ENCODE results near the gene RASGRP3.

- TF ChIP-seq, protein P1, sequence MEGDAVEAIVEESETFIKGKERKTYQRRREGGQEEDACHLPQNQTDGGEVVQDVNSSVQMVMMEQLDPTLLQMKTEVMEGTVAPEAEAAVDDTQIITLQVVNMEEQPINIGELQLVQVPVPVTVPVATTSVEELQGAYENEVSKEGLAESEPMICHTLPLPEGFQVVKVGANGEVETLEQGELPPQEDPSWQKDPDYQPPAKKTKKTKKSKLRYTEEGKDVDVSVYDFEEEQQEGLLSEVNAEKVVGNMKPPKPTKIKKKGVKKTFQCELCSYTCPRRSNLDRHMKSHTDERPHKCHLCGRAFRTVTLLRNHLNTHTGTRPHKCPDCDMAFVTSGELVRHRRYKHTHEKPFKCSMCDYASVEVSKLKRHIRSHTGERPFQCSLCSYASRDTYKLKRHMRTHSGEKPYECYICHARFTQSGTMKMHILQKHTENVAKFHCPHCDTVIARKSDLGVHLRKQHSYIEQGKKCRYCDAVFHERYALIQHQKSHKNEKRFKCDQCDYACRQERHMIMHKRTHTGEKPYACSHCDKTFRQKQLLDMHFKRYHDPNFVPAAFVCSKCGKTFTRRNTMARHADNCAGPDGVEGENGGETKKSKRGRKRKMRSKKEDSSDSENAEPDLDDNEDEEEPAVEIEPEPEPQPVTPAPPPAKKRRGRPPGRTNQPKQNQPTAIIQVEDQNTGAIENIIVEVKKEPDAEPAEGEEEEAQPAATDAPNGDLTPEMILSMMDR (IDR thresholded peaks at IDR 0.05), result no peak
- no peak for TF ChIP-seq POLR2AphosphoS5 (IDR thresholded peaks at IDR 0.05)
- no peak for TF ChIP-seq POLR2A (IDR thresholded peaks at IDR 0.05; ENCODE audit: low read depth)
Measured at GRCh38 chr2:33552758-33553461, 76.5 kb downstream of the RASGRP3 start.
